IMR-90 (cell line): ENCODE data around the gene ANTXR1. TPM values are rescaled to one million over a fixed set of nuclear protein-coding genes. Genes with fewer than 3 reads are reported as not detected.

Source experiments
- ATAC-seq: fragments of 200-7000 bp; cut with Tn5 transposase; 2 replicates; pipeline ENCODE4 v1.9.1; 2020; ENCODE audit warnings: low read depth, mild to moderate bottlenecking, moderate library complexity
- BruUV-seq: library from RNA; stranded (reverse); fragments of 400-500 nt; replicated peaks from 2 replicates; lab custom pipeline; 2021; lab: Mats Ljungman, UMichigan
- CTCF ChIA-PET: fragments of 300-600 bp; formaldehyde crosslinking; extraction: SDS; loops from one replicate; lab custom pipeline; 2021; ENCODE audit warnings: antibody characterized with exemption; lab: Yijun Ruan, JAX
- POLR2A ChIA-PET: fragments of 300-600 bp; sonication (Branson Sonifier 250); formaldehyde crosslinking; loops from one replicate; lab custom pipeline; 2022; ENCODE audit warnings: antibody characterized with exemption; ENCODE audit not compliant: unreplicated experiment; lab: Charles Lee
- DNase-seq: peaks from one replicate; pipeline ENCODE4 v3.0.0; 2013
- H2AFZ ChIP-seq: replicated peaks from 2 replicates; pipeline ENCODE3; 2013; ENCODE audit warnings: low read length, mild to moderate bottlenecking; ENCODE audit not compliant: poor library complexity
- H2AK5ac ChIP-seq: 2 replicates; pipeline ENCODE4 v1.6.1; 2013; ENCODE audit warnings: low read depth, low read length, inconsistent platforms
- H2AK9ac ChIP-seq: replicated peaks from 2 replicates; pipeline ENCODE3; 2013; ENCODE audit warnings: mild to moderate bottlenecking, low read depth, low read length, moderate library complexity; ENCODE audit not compliant: poor library complexity
- H2BK120ac ChIP-seq: 2 replicates; pipeline ENCODE4 v1.6.1; 2013; ENCODE audit warnings: low read depth, low read length, inconsistent platforms
- H2BK15ac ChIP-seq: 3 replicates; pipeline ENCODE4 v1.6.1; 2013; ENCODE audit warnings: low read depth, low read length, inconsistent platforms
- H2BK20ac ChIP-seq: 2 replicates; pipeline ENCODE4 v1.6.1; 2013; ENCODE audit warnings: low read depth, mild to moderate bottlenecking, inconsistent platforms, low read length, moderate library complexity
- H2BK5ac ChIP-seq: 2 replicates; pipeline ENCODE4 v1.6.1; 2013; ENCODE audit warnings: mild to moderate bottlenecking, low read depth, low read length, inconsistent platforms; ENCODE audit not compliant: poor library complexity, severe bottlenecking
- H3K14ac ChIP-seq: replicated peaks from 2 replicates; pipeline ENCODE4 v1.6.1; 2013; ENCODE audit warnings: low read depth, low read length, inconsistent platforms
- H3K18ac ChIP-seq: 2 replicates; pipeline ENCODE4 v1.6.1; 2013; ENCODE audit warnings: low read depth, low read length, control low read depth
- H3K23ac ChIP-seq: 2 replicates; pipeline ENCODE4 v1.6.1; 2013; ENCODE audit warnings: low read depth, low read length, inconsistent platforms
- H3K27ac ChIP-seq: 2 replicates; pipeline ENCODE4 v1.5.1; 2013; ENCODE audit warnings: mild to moderate bottlenecking, control low read depth, low read length; ENCODE audit not compliant: insufficient read depth
- H3K27me3 ChIP-seq: 2 replicates; pipeline ENCODE4 v1.6.1; 2013; ENCODE audit warnings: low read length; ENCODE audit not compliant: control insufficient read depth, insufficient read depth
- H3K36me3 ChIP-seq: 2 replicates; pipeline ENCODE4 v1.6.1; 2013; ENCODE audit warnings: low read length, mixed read lengths; ENCODE audit not compliant: control insufficient read depth, insufficient read depth
- H3K4ac ChIP-seq: 2 replicates; pipeline ENCODE4 v1.6.1; 2013; ENCODE audit warnings: low read depth, low read length, inconsistent platforms
- H3K4me1 ChIP-seq: 2 replicates; pipeline ENCODE4 v1.6.1; 2013; ENCODE audit warnings: low read length, mixed read lengths; ENCODE audit not compliant: control insufficient read depth, insufficient read depth
- H3K4me2 ChIP-seq: 2 replicates; pipeline ENCODE4 v1.6.1; 2013; ENCODE audit warnings: low read depth, mild to moderate bottlenecking, control low read depth, low read length, moderate library complexity
- H3K4me3 ChIP-seq: 2 replicates; pipeline ENCODE4 v1.5.1; 2013; ENCODE audit warnings: low read depth, mild to moderate bottlenecking, control low read depth, low read length, moderate library complexity; ENCODE audit not compliant: insufficient read depth
- H3K56ac ChIP-seq: 2 replicates; pipeline ENCODE4 v1.6.1; 2013; ENCODE audit warnings: low read length, inconsistent platforms; ENCODE audit not compliant: insufficient read depth; ENCODE audit errors: extremely low read depth
- H3K79me1 ChIP-seq, 2 experiments: 2 replicates each; pipeline ENCODE4 v1.6.1; 2013; ENCODE audit warnings: low read length in 2 of 2, inconsistent platforms in 1 of 2, low read depth in 1 of 2
- H3K9ac ChIP-seq: 2 replicates; pipeline ENCODE4 v1.6.1; 2013; ENCODE audit warnings: low read depth, low read length, control low read depth
- H3K9me1 ChIP-seq: 2 replicates; pipeline ENCODE4 v1.6.1; 2013; ENCODE audit warnings: low read length, inconsistent platforms; ENCODE audit not compliant: insufficient read depth
- H3K9me3 ChIP-seq: 2 replicates; pipeline ENCODE4 v1.6.1; 2013; ENCODE audit warnings: low read length; ENCODE audit not compliant: control insufficient read depth, insufficient read depth
- H4K20me1 ChIP-seq: 2 replicates; pipeline ENCODE4 v1.6.1; 2013; ENCODE audit warnings: low read length, inconsistent platforms; ENCODE audit not compliant: insufficient read depth
- H4K5ac ChIP-seq: 2 replicates; pipeline ENCODE4 v1.6.1; 2013; ENCODE audit warnings: mild to moderate bottlenecking, low read depth, low read length, control low read depth
- H4K8ac ChIP-seq, 2 experiments: 2 replicates each; pipeline ENCODE4 v1.6.1; 2013; ENCODE audit warnings: low read depth in 2 of 2, low read length in 2 of 2, control low read depth in 1 of 2, inconsistent platforms in 1 of 2
- H4K91ac ChIP-seq: 2 replicates; pipeline ENCODE4 v1.6.1; 2013; ENCODE audit warnings: low read depth, low read length, inconsistent platforms; ENCODE audit not compliant: insufficient read depth
- CEBPB ChIP-seq: IDR thresholded peaks from 2 replicates; pipeline ENCODE4 v1.6.1; 2012; ENCODE audit warnings: low read depth, low read length, improper control_type of control experiment
- CHD1 ChIP-seq: IDR thresholded peaks from 2 replicates; pipeline ENCODE4 v1.6.1; 2012; ENCODE audit warnings: low read depth, low read length, improper control_type of control experiment
- ELK1 ChIP-seq: fragments of 150-350 bp; IDR thresholded peaks from 2 replicates; pipeline ENCODE4 v1.6.1; 2016; ENCODE audit warnings: low read depth, mild to moderate bottlenecking, low read length, moderate library complexity, borderline replicate concordance
- MAFK ChIP-seq: IDR thresholded peaks from 2 replicates; pipeline ENCODE4 v1.6.1; 2012; ENCODE audit warnings: low read depth, low read length, improper control_type of control experiment
- MAZ ChIP-seq: IDR thresholded peaks from 2 replicates; pipeline ENCODE4 v1.6.1; 2012; ENCODE audit warnings: low read depth, mild to moderate bottlenecking, low read length, improper control_type of control experiment, moderate library complexity, borderline replicate concordance
- MXI1 ChIP-seq: IDR thresholded peaks from 2 replicates; pipeline ENCODE4 v1.6.1; 2012; ENCODE audit warnings: low read depth, mild to moderate bottlenecking, low read length, moderate library complexity, borderline replicate concordance
- NFE2L2 ChIP-seq: fragments of 150-350 bp; IDR thresholded peaks from 2 replicates; pipeline ENCODE4 v1.6.1; 2016; ENCODE audit warnings: low read depth, mild to moderate bottlenecking, low read length
- POLR2A ChIP-seq: IDR thresholded peaks from 2 replicates; pipeline ENCODE4 v1.6.1; 2012; ENCODE audit warnings: mild to moderate bottlenecking, low read depth, low read length
- RAD21 ChIP-seq: IDR thresholded peaks from 2 replicates; pipeline ENCODE4 v1.6.1; 2012; ENCODE audit warnings: low read length, improper control_type of control experiment
- RCOR1 ChIP-seq: IDR thresholded peaks from 2 replicates; pipeline ENCODE4 v1.6.1; 2012; ENCODE audit warnings: mild to moderate bottlenecking, low read length, improper control_type of control experiment; ENCODE audit not compliant: insufficient replicate concordance
- SMC3 ChIP-seq: fragments of 150-350 bp; IDR thresholded peaks from 2 replicates; pipeline ENCODE4 v1.6.1; 2016; ENCODE audit warnings: low read depth, mild to moderate bottlenecking, antibody characterized with exemption, low read length, moderate library complexity
- WGBS, 2 experiments: methylation state at CpG; one replicate each; pipeline versions ENCODE4 v1.1.5 to v1.1.7; 2013; ENCODE audit warnings: missing lambda C conversion rate in 2 of 2; ENCODE audit not compliant: insufficient read length in 1 of 2; ENCODE audit errors: extremely low coverage in 2 of 2; 5-methylcytosine and 5-hydroxymethylcytosine counted together
- dilution Hi-C: fragments of 300-500 bp; cut with HindIII; formaldehyde crosslinking; loops from one replicate; pipeline ENCODE4 v1.14.3; 2018; ENCODE audit warnings: low sequenced_read_pairs; ENCODE audit not compliant: unreplicated experiment
- in situ Hi-C: fragments of 300-500 bp; cut with MboI; formaldehyde crosslinking; loops from 3 replicates; pipeline ENCODE4 v1.14.3; 2019; ENCODE audit warnings: low sequenced_read_pairs, inconsistent platforms, mixed read lengths
- intact Hi-C: fragments of 100-400 bp; cut with micrococcal nuclease; formaldehyde crosslinking; loops from 2 replicates; pipeline ENCODE4 v1.10.0; 2022
- polyA plus RNA-seq, 3 experiments: library from polyadenylated mRNA; depleted of rRNA; stranded (reverse); fragments of >200 nt; gene quantifications; 2 replicates each; pipeline ENCODE4 v1.2.3, GENCODE V29; 2012; ENCODE audit warnings: low replicate concordance in 1 of 3
- total RNA-seq: library from RNA; depleted of rRNA; stranded (reverse); fragments of >200 nt; gene quantifications from 2 replicates; pipeline ENCODE4 v1.2.3, GENCODE V29; 2012
- TF ChIP-seq, protein P1 (sequence below): fragments of 150-350 bp; IDR thresholded peaks from 2 replicates; pipeline ENCODE4 v1.6.1; 2017; ENCODE audit warnings: mild to moderate bottlenecking, antibody characterized with exemption, low read length, low read depth

ANTXR1 gene
- total and polyA plus RNA-seq, 2 of the 4 experiments (the other 2 are of a cell fraction), result 27.2 to 36.9 TPM

- H3K56ac ChIP-seq, result no peak overlapping the region
- in situ Hi-C loops, result no loop called here
- DNase-seq (no peak), ATAC-seq (no peak)
- H3K9ac ChIP-seq, result no peak overlapping the region
- no peak overlapping the region for H3K18ac ChIP-seq
- no peak overlapping the region for H2AK5ac ChIP-seq
- no peak overlapping the region for H2BK20ac ChIP-seq
- H4K5ac ChIP-seq, result no peak overlapping the region
- no peak overlapping the region for H4K8ac ChIP-seq
- no peak overlapping the region for H3K4ac ChIP-seq
- no CpG with 5 or more reads among the region's 5 CpGs for WGBS, 2 experiments
- no peak overlapping the region for H4K91ac ChIP-seq
- dilution Hi-C loops, result no loop called here
- H2AK9ac ChIP-seq, result peak overlapping the region; percentile 33
- H3K4me2 ChIP-seq, result no peak overlapping the region
- H3K27me3 ChIP-seq, result no peaks in the 10 kb centered on the region
- H3K9me1 ChIP-seq, result no peaks in the 10 kb centered on the region
- H2BK120ac ChIP-seq, result no peak overlapping the region
- ChIA-PET POLR2A (no interaction called here), CTCF (no interaction called here)
- H3K79me1 ChIP-seq, result no peaks in the 10 kb centered on the region
- intact Hi-C loops, result no loop called here
- no peak overlapping the region for H2BK5ac ChIP-seq
- H4K20me1 ChIP-seq, result no peaks in the 10 kb centered on the region
- H2BK15ac ChIP-seq, result no peak overlapping the region; the same call in 2 of the 3 replicates
- BruUV-seq, result no TSS peak
- no peak overlapping the region for H2AFZ ChIP-seq
- no peaks in the 10 kb centered on the region for H3K36me3 ChIP-seq
- no peak overlapping the region for H3K23ac ChIP-seq
- H3K4me1 ChIP-seq, result no peaks in the 10 kb centered on the region
- no peak overlapping the region for H3K4me3 ChIP-seq
- H3K14ac ChIP-seq, result no peak overlapping the region
- no peak overlapping the region for H3K27ac ChIP-seq
- H3K9me3 ChIP-seq, result no peaks in the 10 kb centered on the region
- no peak for TF ChIP-seq POLR2A
- no peak for TF ChIP-seq RAD21
- TF ChIP-seq MAFK, result no peak
- TF ChIP-seq RCOR1, result no peak
- TF ChIP-seq CEBPB, result no peak
- no peak for TF ChIP-seq MAZ
- TF ChIP-seq, protein P1, sequence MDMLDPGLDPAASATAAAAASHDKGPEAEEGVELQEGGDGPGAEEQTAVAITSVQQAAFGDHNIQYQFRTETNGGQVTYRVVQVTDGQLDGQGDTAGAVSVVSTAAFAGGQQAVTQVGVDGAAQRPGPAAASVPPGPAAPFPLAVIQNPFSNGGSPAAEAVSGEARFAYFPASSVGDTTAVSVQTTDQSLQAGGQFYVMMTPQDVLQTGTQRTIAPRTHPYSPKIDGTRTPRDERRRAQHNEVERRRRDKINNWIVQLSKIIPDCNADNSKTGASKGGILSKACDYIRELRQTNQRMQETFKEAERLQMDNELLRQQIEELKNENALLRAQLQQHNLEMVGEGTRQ, result no peak
- no peak for TF ChIP-seq ELK1
- no peak for TF ChIP-seq MXI1
- no peak for TF ChIP-seq NFE2L2
- TF ChIP-seq SMC3, result no peak
- TF ChIP-seq CHD1, result no peak
Measured at GRCh38 chr2:68987021-68987503, 25.9 kb upstream of the ANTXR1 start.
